HG03103 (cell line): Measurements from ENCODE around the gene BRF1.
"Not testable (repeated sequence)": the region's sequence is repeated elsewhere in the genome, so short reads cannot be mapped to it uniquely, and the experiment has no call there.

Experiments used
- ATAC-seq: cut with Tn5 transposase; IDR thresholded peaks from one replicate; pipeline ENCODE4 v1.9.1; 2021; ENCODE audit warnings: low read depth; ENCODE audit not compliant: unreplicated experiment

The BRF1 gene

GRCh38 chr14:105316577-105316941 is 15.8 kb upstream of the BRF1 start:
- no peak for ATAC-seq

GRCh38 chr14:105315941-105316576 is 15.3 kb upstream of the BRF1 start:
- no peak for ATAC-seq

- peak; percentile 9 for ATAC-seq
Observed at GRCh38 chr14:105315211-105315721, 14.5 kb upstream of the BRF1 start.

GRCh38 chr14:105314287-105315200 is 13.7 kb upstream of the BRF1 start, which contains the start of gene PACS2:
Gene PACS2 (plus strand): TSS chr14:105314748. CDS start chr14:105314919, 171 bp downstream.
- peak; percentile 55 for ATAC-seq

GRCh38 chr14:105313381-105314286 is 12.8 kb upstream of the BRF1 start:
- peak; percentile 9 for ATAC-seq

GRCh38 chr14:105312973-105313372 is 12.2 kb upstream of the BRF1 start:
- ATAC-seq = no peak

- ATAC-seq = no peak
Observed at GRCh38 chr14:105311838-105312237, 11.0 kb upstream of the BRF1 start.

- no peak for ATAC-seq
Observed at GRCh38 chr14:105309371-105309770, 8.6 kb upstream of the BRF1 start.

- no peak for ATAC-seq
Observed at GRCh38 chr14:105307052-105307727, 6.4 kb upstream of the BRF1 start.

GRCh38 chr14:105305791-105306190 is 5.0 kb upstream of the BRF1 start:
- no peak for ATAC-seq

- ATAC-seq = no peak
Observed at GRCh38 chr14:105305345-105305744, 4.5 kb upstream of the BRF1 start.

- no peak for ATAC-seq
Observed at GRCh38 chr14:105304565-105304964, 3.8 kb upstream of the BRF1 start.

- no peak for ATAC-seq
Observed at GRCh38 chr14:105303949-105304348, 3.1 kb upstream of the BRF1 start.

GRCh38 chr14:105301915-105302249 is 1.1 kb upstream of the BRF1 start:
- ATAC-seq = not testable (repeated sequence)

- ATAC-seq = peak; percentile 62
Observed at GRCh38 chr14:105301103-105301914, 508 bp upstream of the BRF1 start.

- peak; percentile 7 for ATAC-seq
Observed at GRCh38 chr14:105299654-105300541, 903 bp downstream of the BRF1 start.

GRCh38 chr14:105297311-105297710 is 3.5 kb downstream of the BRF1 start:
- ATAC-seq = not testable (repeated sequence)

- no peak for ATAC-seq
Observed at GRCh38 chr14:105294142-105294597, 6.6 kb downstream of the BRF1 start.
